KBM-7 (cell line): ENCODE data around the gene ULK4.
"Not testable (repeated sequence)": the region's sequence is repeated elsewhere in the genome, so short reads cannot be mapped to it uniquely, and the experiment has no call there.

ENCODE experiments used
- DNase-seq: peaks from one replicate; pipeline ENCODE4 v3.0.0-alpha.2; 2015
- in situ Hi-C: fragments of 300-500 bp; cut with MboI; formaldehyde crosslinking; loops from 2 replicates; pipeline ENCODE4 v1.14.3; 2020; ENCODE audit warnings: low sequenced_read_pairs, low pct_unique_long_range_greater_than_20kb, mixed read lengths

The ULK4 gene

GRCh38 chr3:41490360-41490759, 471.5 kb downstream of the ULK4 start:
- DNase-seq: no peak
- in situ Hi-C loops: no loop called here

GRCh38 chr3:41489231-41489630, 472.7 kb downstream of the ULK4 start:
- DNase-seq: no peak
- in situ Hi-C loops: no loop called here

GRCh38 chr3:41488501-41488900, 473.4 kb downstream of the ULK4 start:
- no peak for DNase-seq

GRCh38 chr3:41485484-41485883, 476.4 kb downstream of the ULK4 start:
- DNase-seq: no peak
- in situ Hi-C loops: no loop called here

More at GRCh38 chr3:41488501-41488900, 473.4 kb downstream of the ULK4 start:
- in situ Hi-C loops: no loop called here

DNA sequence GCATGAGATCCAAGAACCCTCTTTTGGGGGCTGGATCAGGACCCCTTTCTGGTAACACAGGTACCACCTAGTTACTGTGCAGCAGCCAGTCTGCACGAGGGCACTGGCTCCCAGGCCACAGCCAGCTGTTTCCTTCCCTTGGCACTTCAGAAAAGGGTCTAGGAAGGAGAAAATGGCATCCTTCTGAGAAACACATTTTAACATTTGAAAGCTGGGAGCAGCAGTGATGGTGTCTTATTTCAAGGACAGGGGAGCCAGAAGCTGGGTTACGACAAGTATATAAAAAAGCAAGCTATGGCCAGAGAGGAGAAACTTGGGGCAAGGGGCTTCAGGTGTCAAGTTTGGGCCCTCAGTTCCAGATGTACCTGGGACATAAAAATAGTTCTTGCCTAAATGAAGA, 479.8 kb downstream of the ULK4 start:
- in situ Hi-C loops: no loop called here

GRCh38 chr3:41478278-41478677, 483.6 kb downstream of the ULK4 start:
- in situ Hi-C loops: no loop called here
- DNase-seq: no peak

More for the DNA sequence above, 479.8 kb downstream of the ULK4 start:
- no peak for DNase-seq

DNA sequence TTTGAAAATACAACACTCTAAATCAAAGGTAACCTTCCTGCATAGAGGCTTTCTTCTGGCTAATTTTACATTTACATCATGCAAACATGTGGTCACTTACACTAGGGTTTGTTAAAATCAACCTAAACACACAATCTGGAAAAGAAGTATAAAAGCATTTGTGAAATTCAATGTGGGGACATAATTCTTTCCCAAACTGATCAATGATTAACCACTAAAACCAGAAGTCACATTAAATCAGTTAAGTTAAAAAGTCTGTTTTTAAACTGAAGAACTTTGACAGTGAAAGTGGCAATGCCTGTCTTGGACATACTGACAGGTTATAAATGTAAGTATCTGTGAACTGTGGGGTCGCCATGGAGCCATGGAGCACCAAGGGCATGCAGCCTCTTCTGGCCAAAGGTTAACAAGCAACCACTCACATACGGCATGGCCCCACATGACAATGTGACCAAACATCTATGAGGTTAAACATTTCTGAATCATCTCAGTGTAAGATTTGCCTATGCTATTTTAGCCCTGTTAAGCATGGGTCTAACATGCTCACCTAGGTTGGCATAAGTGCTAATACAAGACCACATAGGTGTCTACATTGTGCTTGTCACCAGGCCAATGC, 484.4 kb downstream of the ULK4 start:
- DNase-seq: no peak
- in situ Hi-C loops: no loop called here

GRCh38 chr3:41469083-41469482, 492.8 kb downstream of the ULK4 start:
- in situ Hi-C loops: no loop called here
- no peak for DNase-seq

- DNase-seq: no peak
These were observed 494.4 kb downstream of the ULK4 start for GRCh38 chr3:41467481-41467880.

GRCh38 chr3:41464858-41465257, 497.0 kb downstream of the ULK4 start:
- no peak for DNase-seq
- in situ Hi-C loops: no loop called here

More at GRCh38 chr3:41467481-41467880, 494.4 kb downstream of the ULK4 start:
- in situ Hi-C loops: no loop called here

GRCh38 chr3:41464401-41464800, 497.5 kb downstream of the ULK4 start:
- in situ Hi-C loops: no loop called here
- no peak for DNase-seq

- in situ Hi-C loops: no loop called here
- no peak for DNase-seq
These were observed 499.7 kb downstream of the ULK4 start for GRCh38 chr3:41462103-41462691.

DNA sequence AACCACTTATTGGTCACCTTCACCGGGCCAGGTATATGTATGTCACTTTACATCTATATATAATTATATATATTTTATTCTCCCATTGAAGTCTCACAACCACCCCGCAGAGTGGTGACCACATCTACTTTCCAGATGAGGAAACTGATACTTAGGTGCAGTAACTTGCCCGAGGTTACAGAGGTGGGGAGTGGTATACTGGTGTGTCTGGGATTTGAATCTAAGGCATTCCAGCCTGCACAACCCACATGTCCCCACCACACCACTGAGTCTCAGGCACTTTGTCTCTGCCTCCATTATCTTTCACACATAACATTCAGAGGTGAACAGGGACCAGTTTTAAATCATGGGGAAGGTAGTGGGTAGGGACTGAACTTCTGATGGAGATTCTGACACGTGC, 501.2 kb downstream of the ULK4 start:
- in situ Hi-C loops: no loop called here
- no peak for DNase-seq

GRCh38 chr3:41457176-41457575, 504.7 kb downstream of the ULK4 start:
- in situ Hi-C loops: no loop called here
- no peak for DNase-seq

DNA sequence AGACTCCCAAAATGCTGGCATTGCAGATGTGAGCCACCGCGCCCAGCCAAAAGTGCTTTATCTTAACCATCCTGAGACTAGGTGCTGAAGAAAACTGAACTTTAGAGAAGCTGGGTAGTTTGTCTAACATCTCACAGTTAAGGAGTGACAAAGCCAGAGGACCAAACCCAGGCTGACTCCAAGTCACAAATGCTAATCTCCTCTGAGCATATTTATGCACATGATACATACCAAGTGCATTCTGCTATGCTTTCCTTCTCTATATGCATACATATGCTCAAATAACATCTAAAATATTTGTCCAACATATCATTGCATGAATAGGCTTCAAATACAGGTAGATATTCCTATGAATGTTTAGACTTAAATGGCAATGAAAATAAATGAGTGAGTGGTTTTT, 505.7 kb downstream of the ULK4 start:
- DNase-seq: no peak
- in situ Hi-C loops: no loop called here

DNA sequence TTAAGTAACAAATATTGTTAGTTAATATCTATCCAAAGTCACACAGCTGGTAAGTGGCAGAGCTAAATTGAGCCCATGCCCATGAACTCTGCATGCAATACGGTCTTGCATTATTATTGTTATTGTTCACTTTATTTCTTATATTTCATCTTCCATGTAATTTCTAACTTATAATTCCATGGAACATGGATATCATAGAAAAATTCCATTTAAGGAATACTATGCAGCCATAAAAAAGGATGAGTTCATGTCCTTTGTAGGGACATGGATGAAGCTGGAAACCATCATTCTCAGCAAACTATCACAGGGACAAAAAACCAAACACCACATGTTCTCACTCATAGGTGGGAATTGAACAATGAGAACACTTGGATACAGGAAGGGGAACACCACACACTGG, 508.3 kb downstream of the ULK4 start:
- DNase-seq, in situ Hi-C loops: not testable (repeated sequence)

GRCh38 chr3:41450416-41451231, 511.3 kb downstream of the ULK4 start:
- no peak for DNase-seq
- in situ Hi-C loops: no loop called here

- in situ Hi-C loops: no loop called here
- DNase-seq: no peak
These were observed 513.5 kb downstream of the ULK4 start for GRCh38 chr3:41448396-41448795.

GRCh38 chr3:41447701-41448100, 514.2 kb downstream of the ULK4 start:
- in situ Hi-C loops: no loop called here
- no peak for DNase-seq

DNA sequence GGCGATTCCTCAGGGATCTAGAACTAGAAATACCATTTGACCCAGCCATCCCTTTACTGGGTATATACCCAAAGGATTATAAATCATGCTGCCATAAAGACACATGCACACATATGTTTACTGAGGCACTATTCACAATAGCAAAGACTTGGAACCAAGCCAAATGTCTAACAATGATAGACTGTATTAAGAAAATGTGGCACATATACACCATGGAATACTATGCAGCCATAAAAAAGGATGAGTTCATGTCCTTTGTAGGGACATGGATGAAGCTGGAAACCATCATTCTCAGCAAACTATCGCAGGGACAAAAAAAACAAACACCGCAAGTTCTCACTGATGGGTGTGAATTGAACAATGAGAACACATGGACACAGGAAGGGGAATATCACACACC, 515.6 kb downstream of the ULK4 start:
- in situ Hi-C loops: not testable (repeated sequence)

More for the DNA sequence above, 515.6 kb downstream of the ULK4 start:
- DNase-seq: not testable (repeated sequence)
